SU-DHL-6 (cell line): ENCODE results near the gene CEP97.

Experiments used
- H2AFZ ChIP-seq: fragments of 200-600 bp; sonication (generic); 2 replicates; pipeline ENCODE4 v1.6.1; 2014; ENCODE audit warnings: low read depth, mild to moderate bottlenecking, moderate library complexity, mixed read lengths, antibody characterized with exemption, low read length; ENCODE audit not compliant: severe bottlenecking
- H3F3A ChIP-seq: fragments of 200-600 bp; shearing (Covaris generic); 2 replicates; pipeline ENCODE4 v1.6.0; 2016; ENCODE audit warnings: antibody characterized with exemption, mild to moderate bottlenecking; ENCODE audit not compliant: insufficient read depth
- H3K27ac ChIP-seq: fragments of 200-600 bp; sonication (generic); 2 replicates; pipeline ENCODE4 v1.5.1; 2016; ENCODE audit warnings: low read depth, mild to moderate bottlenecking, low read length, moderate library complexity, mixed read lengths
- H3K27me3 ChIP-seq: fragments of 200-600 bp; sonication (generic), shearing (Covaris generic); 2 replicates; pipeline ENCODE4 v1.6.0; 2014; ENCODE audit warnings: mild to moderate bottlenecking, low read length
- H3K36me3 ChIP-seq: fragments of 200-600 bp; sonication (generic); 2 replicates; pipeline ENCODE4 v1.6.1; 2014; ENCODE audit warnings: mild to moderate bottlenecking, low read length, mixed read lengths
- H3K4me2 ChIP-seq: fragments of 300-600, 200-600 bp; shearing (Covaris generic), sonication (generic); 2 replicates; pipeline ENCODE4 v1.6.0; 2014; ENCODE audit warnings: low read length, low read depth, mild to moderate bottlenecking; ENCODE audit not compliant: poor library complexity, severe bottlenecking
- H3K4me3 ChIP-seq: fragments of 200-600 bp; sonication (generic); 2 replicates; pipeline ENCODE4 v1.5.1; 2014; ENCODE audit warnings: antibody characterized with exemption, low read length, mild to moderate bottlenecking, mixed read lengths; ENCODE audit not compliant: insufficient read depth, poor library complexity, severe bottlenecking
- H3K79me2 ChIP-seq: fragments of 200-600 bp; sonication (generic); 2 replicates; pipeline ENCODE4 v1.6.1; 2014; ENCODE audit warnings: mild to moderate bottlenecking, low read length, moderate library complexity; ENCODE audit not compliant: insufficient read depth
- H3K9ac ChIP-seq: fragments of 200-600 bp; sonication (generic); 2 replicates; pipeline ENCODE4 v1.7.0; 2014; ENCODE audit warnings: mild to moderate bottlenecking, low read length
- H3K9me2 ChIP-seq: fragments of 200-600 bp; sonication (generic); replicated peaks from 2 replicates; pipeline ENCODE4 v1.6.1; 2014; ENCODE audit warnings: low read length; ENCODE audit not compliant: insufficient read depth
- H3K9me3 ChIP-seq: fragments of 200-600 bp; sonication (generic); 2 replicates; pipeline ENCODE4 v1.6.1; 2014; ENCODE audit warnings: low read length, mixed read lengths; ENCODE audit not compliant: insufficient read depth
- H4K20me1 ChIP-seq: fragments of 200-600 bp; sonication (generic); 2 replicates; pipeline ENCODE4 v1.6.1; 2014; ENCODE audit warnings: low read depth, mild to moderate bottlenecking, antibody characterized with exemption, low read length, moderate library complexity, mixed read lengths
- CTCF ChIP-seq: fragments of 200-600 bp; sonication (generic); IDR thresholded peaks from one replicate; pipeline ENCODE4 v1.5.1; 2017; ENCODE audit warnings: antibody characterized with exemption, mild to moderate bottlenecking, low read length, moderate library complexity; ENCODE audit not compliant: insufficient read depth, poor library complexity, severe bottlenecking
- EZH2phosphoT487 ChIP-seq: fragments of 200-600 bp; sonication (generic), shearing (Covaris generic); conservative IDR thresholded peaks from 2 replicates; pipeline ENCODE4 v1.6.1; 2018; ENCODE audit warnings: mild to moderate bottlenecking, antibody characterized with exemption, low read length, moderate library complexity, mixed read lengths

Gene CEP97

GRCh38 chr3:101718455-101718854 is 6.0 kb upstream of the CEP97 start:
- Histone ChIP-seq H3K9me3 (no peaks in the 10 kb centered on the region), H3K27ac (peak overlapping the region; percentile 32; the same call in 1 of the 2 replicates), H3K79me2 (no peaks in the 10 kb centered on the region), H2AFZ (no peak overlapping the region), H3F3A (peaks cover 28% of the 10 kb centered on the region), H3K27me3 (no peaks in the 10 kb centered on the region), H4K20me1 (no peaks in the 10 kb centered on the region), H3K9ac (no peak overlapping the region), H3K36me3 (no peaks in the 10 kb centered on the region), H3K9me2 (no peaks in the 10 kb centered on the region), H3K4me3 (no peak overlapping the region), H3K4me2 (no peak overlapping the region)
- TF ChIP-seq CTCF (no peak), EZH2phosphoT487 (no peak)

GRCh38 chr3:101719604-101720185 is 4.7 kb upstream of the CEP97 start:
- H3F3A ChIP-seq, result peaks cover 33% of the 10 kb centered on the region
- peak overlapping the region; percentile 99; the same call in 1 of the 2 replicates for H3K27ac ChIP-seq
- no peak overlapping the region for H3K4me3 ChIP-seq
- no peak for TF ChIP-seq EZH2phosphoT487
- no peak for TF ChIP-seq CTCF
- H3K79me2 ChIP-seq, result no peaks in the 10 kb centered on the region
- H3K4me2 ChIP-seq, result no peak overlapping the region
- no peaks in the 10 kb centered on the region for H3K9me3 ChIP-seq
- H3K36me3 ChIP-seq, result no peaks in the 10 kb centered on the region
- no peak overlapping the region for H3K9ac ChIP-seq
- no peaks in the 10 kb centered on the region for H4K20me1 ChIP-seq
- no peak overlapping the region for H2AFZ ChIP-seq
- no peaks in the 10 kb centered on the region for H3K9me2 ChIP-seq
- no peaks in the 10 kb centered on the region for H3K27me3 ChIP-seq

DNA sequence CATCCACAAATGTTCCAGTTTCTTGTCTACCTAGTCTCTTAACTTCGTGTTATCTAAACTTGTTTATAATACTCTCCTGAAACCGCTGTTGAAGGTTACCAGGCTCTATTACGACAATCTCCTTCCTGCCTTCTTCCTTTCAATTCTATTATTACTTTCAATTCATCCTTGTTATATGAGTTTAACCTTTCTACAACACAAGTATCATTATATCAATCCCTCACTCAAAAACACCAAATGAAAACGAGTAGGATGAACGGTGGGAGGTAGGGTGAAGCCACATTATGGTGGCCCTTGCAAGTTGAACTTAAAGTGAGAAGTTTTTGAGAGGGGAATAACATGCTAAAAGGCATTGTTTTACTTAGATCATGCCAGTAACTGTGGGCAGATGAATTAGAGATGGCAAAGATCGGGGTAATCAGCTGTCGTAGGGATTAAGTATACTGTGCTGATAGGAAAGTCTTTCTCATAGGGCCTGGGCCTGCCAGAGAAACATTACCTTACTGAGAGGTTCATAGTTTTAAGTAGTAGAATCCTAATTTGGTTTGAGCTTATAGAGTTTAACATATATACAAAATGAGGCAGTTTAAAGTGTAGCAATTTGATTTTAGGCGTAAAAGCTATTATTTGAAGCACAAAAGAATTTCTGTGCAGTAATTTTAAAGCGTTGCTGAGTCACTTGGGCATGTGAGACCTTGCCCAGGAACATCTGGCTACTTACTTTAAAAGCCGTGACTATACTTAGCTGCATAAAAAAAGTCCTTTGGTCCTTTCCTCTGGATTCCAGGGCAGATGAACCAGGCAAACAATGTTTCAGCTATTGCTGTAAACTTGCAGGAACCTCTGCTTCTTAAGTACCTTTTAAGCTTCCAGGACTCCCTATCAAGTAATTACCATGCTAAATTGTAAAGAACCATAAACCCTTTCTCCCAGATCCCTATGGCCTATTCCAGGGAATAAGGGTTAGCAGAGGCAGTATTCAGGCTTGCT is 3.3 kb upstream of the CEP97 start:
- Histone ChIP-seq H3K9me3 (no peaks in the 10 kb centered on the region), H3K4me3 (no peak overlapping the region), H3K9me2 (no peaks in the 10 kb centered on the region), H3K36me3 (no peaks in the 10 kb centered on the region), H3K79me2 (peaks cover 14% of the 10 kb centered on the region), H3F3A (peaks cover 28% of the 10 kb centered on the region), H2AFZ (peak overlapping the region; percentile 83), H3K9ac (peak overlapping the region; percentile 46), H3K27ac (peak overlapping the region; percentile 99), H4K20me1 (no peaks in the 10 kb centered on the region), H3K27me3 (no peaks in the 10 kb centered on the region), H3K4me2 (peak overlapping the region; percentile 77)
- TF ChIP-seq CTCF (no peak), EZH2phosphoT487 (no peak)
